Stimulated activated CD4-positive, alpha-beta T cell treated with anti-CD3 and anti-CD28 coated beads, Interleukin-15, amount 100 ng/mL, for 1 hour (primary cell): ENCODE data around the gene EIF2B4.

Source experiments
- DNase-seq, 2 donors: peaks; one replicate each; pipeline ENCODE4 v3.0.0-alpha.2; 2020; ENCODE audit warnings: low read depth in 1 of 2, low spot score in 1 of 2

EIF2B4 gene

DNA sequence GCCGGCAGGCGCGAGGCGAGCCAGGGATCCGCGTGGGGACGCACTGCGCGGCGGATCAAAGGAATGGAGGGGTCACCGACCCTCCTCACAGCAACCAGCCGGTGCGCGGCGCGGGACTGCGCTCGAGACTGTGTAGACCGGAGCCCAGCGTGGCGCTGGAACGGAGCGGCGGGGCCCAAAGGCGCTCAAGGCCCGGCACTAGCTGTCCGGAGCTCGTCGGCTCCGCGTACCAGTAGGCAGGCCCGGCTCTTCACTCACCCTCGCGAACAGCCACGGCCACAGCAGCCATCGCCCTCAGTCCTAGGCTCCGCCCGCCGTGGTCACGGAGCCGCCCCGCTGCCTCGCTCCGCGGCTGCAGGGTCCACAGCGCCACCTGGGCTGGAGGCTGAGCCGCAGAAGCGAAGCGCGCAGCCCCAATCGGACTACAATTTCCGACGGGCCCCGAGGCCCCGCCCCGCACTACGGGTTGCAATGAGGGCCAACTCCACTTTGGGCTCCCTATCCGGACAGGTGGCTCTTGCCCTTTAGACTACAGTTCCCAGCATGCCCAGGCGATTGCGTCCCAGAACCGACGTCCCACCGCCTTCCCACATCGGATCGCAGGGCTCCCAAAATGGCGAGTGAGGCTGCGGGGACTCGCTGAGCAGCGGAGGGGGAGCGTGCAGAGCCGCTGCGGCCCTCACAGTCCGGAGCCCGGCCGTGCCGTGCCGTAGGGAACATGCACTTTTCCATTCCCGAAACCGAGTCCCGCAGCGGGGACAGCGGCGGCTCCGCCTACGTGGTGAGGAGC is at the start of gene EIF2B4, which contains the start of gene SNX17:
Gene EIF2B4, minus strand, starts transcription at position 313 of the 790 bp plus-strand sequence. Its CDS starts 24 bp downstream, at position 289.
Gene SNX17, plus strand, starts transcription at position 591 of the 790 bp plus-strand sequence. Its CDS starts 128 bp downstream, at position 719.
- DNase-seq: peak; percentile 99

GRCh38 chr2:27416151-27416550 is 46.0 kb upstream of the EIF2B4 start:
- DNase-seq: no peak

DNA sequence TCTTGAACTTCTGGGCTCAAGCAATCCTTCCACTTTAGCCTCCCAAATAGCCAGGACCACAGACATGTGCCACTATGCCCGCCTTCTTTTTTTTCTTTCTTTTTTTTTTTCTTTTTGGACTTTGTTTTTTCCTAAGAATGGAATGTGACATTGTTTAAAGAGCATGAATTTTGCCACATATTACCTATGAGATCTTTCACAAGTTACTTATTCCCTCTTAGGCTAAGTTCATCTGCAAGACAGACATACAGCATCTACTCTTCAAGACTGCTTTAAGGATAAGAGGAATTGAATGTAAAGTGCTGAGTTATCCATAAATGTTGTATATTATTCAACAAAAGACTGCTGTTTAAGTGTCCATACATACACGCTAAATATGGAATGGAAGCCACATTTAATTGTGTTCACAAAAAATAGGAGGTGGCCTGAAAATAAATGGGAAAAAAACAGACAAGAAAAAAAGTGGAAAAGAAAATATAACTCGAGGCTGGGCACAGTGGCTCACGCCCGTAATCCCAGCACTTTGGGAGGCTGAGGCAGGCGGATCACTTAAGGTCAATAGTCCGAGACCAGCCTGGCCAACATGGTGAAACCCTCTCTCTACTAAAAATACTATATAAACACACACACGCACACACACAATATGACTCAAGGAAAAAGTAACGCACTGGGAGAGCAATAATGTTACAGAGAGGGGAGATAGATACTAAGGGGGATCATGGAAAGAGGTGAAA is 42.4 kb upstream of the EIF2B4 start:
- DNase-seq: no peak

- peak; percentile 93 to 97 for DNase-seq
These were observed 39.4 kb upstream of the EIF2B4 start, which contains the start of gene PPM1G for GRCh38 chr2:27409321-27410073. Gene PPM1G (minus strand): TSS chr2:27409591. CDS start chr2:27409422, 169 bp downstream.

DNA sequence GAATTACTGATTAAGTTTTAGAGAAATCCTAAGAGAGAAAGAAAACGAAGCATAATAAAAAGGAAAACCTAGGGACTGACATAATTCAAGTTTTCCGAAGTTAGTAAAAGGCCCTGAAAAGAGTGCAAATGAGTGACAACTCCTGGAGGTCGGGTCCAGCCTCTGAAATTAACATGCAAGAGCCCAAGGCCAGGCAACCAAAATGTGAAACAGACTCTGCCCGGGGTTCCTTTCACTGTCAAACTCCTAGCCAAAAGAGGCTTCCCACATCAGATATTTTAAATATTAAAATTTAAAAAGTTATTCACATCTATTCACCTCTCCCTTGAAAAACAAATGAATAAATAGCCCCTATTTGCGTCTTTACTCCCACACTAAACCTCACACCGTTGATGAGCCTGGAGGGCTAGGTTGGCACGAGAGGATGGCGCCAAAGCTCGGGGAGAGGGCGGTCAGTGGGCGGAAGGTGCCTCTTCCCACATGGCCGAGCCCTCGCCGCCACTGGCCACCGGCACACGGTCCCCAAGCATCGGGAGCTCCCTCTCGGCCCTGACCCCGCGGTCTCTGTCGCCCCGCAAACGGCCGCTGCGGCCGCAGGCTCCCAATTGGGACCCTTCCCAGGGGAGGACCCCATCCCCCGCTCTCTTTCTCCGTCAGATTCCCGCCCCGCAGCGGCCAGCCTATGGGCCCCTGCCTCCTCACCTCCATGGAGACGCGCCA is 38.6 kb upstream of the EIF2B4 start:
- DNase-seq: no peak

DNA sequence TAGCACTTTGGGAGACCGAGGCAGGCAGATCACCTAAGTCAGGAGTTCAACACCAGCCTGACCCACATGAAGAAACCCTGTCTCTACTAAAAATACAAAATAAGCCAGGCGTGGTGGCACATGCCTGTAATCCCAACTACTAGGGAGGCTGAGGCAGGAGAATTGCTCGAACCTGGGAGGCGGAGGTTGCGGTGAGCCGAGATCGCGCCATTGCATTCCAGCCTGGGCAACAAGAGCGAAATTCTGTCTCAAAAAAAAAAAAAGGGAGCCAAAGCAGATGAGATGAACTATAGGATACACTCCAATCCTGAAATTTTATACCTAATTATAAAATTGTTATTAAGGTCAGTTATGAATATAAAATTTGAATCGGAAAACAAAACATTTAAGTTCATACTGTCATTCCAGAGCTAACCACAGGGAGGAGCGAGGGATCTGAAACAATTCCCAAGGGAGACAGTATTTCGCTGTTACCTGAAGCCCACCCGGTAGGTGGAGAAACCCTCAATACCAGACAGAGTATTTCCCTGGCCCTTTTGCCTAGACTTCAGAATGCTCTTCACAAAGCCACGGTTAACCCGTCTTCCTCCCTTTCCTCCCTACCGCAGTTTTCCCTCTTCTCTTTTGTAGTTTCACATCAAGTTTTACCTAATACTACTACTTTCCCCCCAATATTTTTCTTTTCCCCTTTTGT is 37.8 kb upstream of the EIF2B4 start:
- DNase-seq: no peak

- DNase-seq: no peak
These were observed 30.4 kb upstream of the EIF2B4 start for GRCh38 chr2:27400348-27401135.

DNA sequence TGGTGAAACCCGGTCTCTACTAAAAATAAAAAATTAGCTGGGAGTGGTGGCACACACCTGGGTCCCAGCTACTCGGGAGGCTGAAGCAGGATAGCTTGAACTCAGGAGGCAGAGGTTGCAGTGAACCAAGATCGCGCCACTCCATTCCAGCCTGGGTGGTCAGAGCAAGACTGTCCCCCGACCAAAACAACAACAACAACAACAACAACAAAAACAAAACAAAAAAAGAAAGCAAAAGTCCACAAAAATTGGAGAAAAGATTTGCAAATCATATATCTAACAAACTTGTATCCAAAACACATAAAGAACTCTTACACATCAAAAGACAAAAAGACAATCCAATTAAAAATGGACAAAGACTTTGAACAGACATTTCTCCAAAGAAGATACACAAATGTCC is 28.8 kb upstream of the EIF2B4 start:
- no peak for DNase-seq

GRCh38 chr2:27393225-27393624 is 23.1 kb upstream of the EIF2B4 start:
- no peak for DNase-seq

- no peak for DNase-seq
These were observed 20.9 kb upstream of the EIF2B4 start for GRCh38 chr2:27390822-27391679.

GRCh38 chr2:27381577-27382181 is 11.5 kb upstream of the EIF2B4 start:
- no peak for DNase-seq

- DNase-seq: peak; percentile 71 to 81
These were observed 10.7 kb upstream of the EIF2B4 start, which contains the start of gene ZNF513 for GRCh38 chr2:27380626-27381545. Gene ZNF513 (minus strand): TSS chr2:27380734. CDS start chr2:27380526, 208 bp downstream.

DNA sequence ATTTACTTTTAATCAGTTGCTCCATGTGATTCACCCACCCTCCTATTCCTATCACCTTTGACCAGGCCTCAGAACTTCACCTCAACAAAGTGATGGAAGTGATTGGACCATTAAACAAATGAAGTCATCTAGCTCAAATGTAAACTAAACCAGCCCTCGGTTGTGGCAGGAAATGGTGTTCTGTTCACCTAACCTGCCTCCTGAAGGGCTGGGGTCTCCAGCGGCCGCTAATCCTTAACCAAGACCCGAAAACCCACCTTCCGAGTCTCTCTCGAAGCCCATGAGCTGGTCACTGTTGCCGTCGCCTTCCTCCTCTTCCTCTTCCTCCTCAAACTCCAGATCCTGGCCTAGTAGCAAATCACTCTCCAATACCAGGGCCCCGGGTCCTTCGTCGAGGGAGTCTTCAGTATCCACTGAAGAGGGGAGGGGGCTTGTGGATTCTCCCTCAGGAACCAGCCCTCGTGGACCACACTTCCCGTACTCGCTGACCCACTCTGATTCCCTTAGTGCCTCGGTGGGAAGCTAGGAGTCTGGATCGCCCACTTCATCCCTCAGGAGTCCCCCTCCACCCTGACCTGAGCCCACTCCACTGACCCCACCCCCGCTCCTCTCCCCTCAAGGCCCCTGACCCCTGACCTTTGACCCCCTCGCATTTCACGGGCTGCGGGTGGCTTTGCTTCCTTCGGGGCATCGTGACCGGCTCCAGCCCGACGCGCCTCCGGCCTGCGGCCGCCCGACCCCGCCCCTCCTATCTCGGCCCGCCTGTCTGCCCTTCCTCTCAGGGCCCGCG is 9.9 kb upstream of the EIF2B4 start:
- no peak for DNase-seq

GRCh38 chr2:27379383-27379835 is 9.3 kb upstream of the EIF2B4 start:
- no peak for DNase-seq

DNA sequence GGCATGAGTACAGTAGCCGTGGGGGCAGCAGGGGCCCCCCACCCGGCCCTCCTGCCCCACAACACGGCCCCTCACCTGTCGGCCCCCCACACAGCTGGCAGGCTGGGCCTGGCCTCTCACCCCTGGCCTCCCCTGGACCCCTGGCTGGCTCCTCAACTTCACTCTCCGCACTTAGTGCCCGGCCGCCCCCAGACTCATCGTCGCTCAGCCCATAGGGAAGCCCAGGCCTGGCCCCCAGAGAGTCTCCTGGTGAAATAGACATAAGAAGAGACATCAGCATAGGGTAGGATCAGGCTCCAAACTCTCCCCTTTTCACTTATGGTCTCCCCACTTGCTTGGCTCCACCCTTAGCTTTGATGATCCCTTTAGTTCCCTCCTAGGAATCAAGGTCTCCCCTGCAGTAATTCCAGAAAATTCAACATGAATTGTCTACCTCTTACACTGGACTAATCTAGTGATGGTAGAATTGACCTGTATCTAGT is 8.7 kb upstream of the EIF2B4 start:
- DNase-seq: no peak
